ENCODE measurements around the gene AQP1.

Gene AQP1

DNA sequence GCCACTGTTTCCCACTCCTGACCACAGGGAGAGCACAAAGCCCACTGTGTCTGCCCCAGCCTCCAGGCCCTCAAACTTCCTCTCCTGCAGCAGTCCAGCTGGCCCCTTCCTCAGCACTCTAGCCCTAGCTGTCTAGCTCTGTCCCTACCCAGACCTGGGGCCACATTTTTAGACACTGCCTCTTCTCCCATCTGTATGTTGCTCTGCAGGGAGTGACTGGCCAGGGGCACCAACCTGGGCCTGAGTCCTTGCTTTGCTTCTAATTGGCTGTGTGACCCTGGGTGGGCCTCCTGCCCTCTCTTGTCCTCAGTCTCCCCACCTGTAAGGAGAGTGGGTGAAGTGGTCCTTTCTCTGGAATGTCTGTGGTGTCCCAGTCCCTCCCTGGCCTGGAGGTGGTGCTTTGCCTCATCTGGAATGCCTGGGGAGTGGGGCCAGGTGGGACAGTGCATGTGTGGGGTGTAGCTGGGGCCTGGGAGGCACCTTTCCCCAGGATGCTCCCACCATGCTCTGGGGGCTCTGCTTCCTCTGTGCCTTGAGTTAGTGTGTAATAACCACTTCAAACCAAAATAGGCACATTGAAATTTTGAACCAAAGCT, 25.1 kb downstream of the AQP1 start:
- DNase-seq (ENCODE audit: low spot score) = peak; percentile 0

DNA sequence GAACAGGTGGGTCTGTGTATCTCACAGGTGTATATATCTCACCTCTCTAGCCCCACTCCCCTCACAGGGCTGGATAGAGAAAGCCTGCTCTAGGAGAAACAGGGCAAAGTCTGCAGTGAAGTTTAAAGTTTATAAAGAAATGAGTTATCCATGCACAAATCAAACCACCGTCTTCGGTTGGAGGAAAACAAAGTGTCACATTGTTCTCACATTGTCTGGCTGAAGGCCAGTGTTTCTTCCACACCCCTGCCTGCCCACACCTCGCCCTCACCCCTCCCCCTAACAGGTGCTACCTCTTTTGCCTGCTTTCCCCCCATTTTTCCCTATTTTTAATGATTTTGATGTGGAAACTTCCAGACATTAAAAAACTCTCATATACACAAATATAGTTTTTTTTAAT, 25.8 kb downstream of the AQP1 start:
- no peak for DNase-seq (ENCODE audit: low spot score)

DNA sequence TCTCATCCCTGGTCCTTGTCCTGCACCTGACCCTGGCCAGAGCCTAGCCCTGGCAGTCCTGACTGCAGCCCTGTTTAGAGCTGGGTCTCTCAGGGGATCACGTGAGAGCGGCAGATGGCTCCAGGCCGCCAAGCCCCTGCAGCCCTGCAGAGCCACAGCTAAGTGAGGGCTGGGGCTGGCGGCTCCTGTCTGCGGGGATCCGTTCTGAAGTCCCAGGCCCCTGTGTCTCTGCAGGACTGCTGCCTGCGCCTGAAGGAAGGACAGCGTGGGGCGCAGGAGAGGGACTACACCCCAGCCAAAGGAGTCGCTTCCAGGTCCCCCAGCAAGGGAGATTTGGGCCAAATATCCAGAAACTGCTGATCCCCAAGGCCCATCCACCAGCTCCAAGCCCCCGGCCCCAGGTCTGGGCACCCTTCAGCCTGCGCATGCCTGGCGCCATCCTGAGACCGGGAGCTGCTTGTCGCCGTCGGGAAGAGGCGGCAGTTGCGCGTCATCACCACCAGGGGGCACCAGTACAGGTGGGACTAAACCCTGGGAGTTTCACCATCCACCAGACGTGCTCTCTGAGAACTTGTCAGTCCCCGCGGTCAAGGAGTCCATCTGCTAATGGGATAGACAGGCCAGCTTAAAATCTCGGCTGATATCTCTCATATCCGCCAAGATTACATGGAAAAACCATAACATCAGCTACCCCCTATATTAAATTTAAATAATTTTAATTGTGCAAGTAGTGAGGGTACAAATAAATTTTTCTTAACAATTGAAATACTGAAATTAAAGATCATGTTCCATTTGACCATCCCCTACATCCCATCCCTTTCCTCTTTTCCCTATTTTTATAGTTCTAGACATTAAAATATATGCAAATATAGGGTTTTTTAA, 27.0 kb downstream of the AQP1 start:
- DNase-seq (ENCODE audit: low spot score) = peak; percentile 83

DNA sequence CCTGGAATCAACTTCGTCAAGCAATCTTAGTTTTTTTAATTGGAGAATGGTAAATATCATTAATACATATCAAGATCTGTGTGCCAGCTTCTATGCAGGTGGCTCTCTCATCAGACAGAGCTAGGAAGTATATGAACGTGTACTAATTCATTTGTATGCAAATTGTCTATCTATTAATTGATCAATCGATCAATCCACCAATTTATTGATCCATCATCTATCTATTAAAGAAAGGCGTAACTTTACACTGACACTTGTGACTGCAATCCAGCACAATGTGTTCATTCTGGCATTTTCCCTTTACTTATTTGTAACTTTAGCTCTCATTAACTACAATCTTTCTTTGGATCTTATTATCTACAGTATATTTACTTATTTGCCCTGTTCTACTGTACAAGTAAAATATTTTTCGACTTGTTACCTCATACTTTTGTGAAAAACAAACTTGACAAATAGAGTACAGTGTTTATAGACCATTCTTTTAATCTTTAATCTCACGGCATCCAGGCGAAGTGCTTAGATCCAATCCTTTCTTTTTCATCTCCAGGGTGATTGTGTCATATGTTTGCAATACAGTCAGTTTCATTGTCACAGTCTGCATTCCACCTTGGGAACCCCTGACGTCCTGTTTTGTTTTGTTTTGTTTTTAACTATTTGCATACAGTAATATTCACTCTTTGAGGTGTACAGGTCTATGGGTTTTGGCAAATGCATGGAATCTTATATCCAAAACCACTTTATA, 30.1 kb downstream of the AQP1 start:
- no peak for DNase-seq (ENCODE audit: low spot score)

DNA sequence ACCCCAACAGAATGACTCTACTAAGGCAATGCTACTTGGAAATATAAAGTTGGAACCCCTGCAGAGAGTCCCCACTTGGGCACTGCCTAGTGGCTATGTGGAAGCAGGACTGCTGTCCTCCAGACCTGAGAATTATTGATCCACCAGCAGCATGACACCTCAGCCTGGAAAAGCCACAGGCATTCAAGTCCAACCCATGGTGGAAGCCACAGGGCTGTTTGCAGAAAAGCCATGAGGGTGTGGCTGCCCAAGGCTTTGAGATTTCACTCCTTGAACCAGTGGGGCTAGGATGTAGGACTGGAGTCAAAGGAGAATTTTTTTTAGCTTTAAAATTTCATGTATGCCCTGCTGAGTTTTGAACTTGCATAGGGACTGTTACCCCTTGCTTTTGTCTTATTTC, 38.5 kb downstream of the AQP1 start:
- no peak for DNase-seq (ENCODE audit: low spot score)

DNA sequence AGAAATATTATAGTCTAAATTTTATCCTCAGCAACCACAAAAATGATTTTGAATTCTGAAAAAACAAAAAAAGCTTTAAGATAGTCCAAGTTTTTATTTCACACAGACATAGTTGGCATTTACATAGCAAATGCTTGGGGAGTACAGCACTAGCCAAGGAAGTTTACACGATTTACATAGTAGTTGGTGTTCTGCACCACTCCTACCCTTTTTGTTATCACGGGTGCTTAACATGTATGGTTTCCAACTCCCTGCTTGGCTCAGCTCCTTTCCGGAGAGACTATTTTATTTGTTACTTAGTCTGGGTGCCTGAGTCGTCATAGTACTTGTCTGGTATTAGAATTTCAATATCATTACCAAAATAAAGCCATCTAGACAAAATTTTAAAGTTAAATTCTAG, 43.3 kb downstream of the AQP1 start:
- DNase-seq (ENCODE audit: low spot score) = no peak

DNA sequence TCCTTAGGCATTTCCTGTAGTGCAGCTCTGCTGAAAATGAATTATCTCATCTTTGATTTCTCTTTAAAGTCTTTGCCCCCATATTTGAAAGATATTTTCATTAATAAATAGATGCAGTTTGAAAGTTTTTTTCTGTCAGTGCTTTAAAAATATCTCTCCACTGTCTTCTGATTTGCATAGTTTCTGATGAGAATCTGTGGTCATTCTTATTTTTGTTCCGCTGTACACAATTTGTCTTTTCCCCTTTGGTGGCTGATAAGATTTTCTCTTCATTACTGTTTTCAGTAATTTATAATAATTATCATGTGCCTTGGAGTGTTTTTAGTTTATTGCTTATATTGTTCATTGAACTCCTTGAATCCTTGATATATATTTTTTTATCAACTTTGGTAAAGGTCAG, 45.1 kb downstream of the AQP1 start:
- DNase-seq (ENCODE audit: low spot score) = no peak

DNA sequence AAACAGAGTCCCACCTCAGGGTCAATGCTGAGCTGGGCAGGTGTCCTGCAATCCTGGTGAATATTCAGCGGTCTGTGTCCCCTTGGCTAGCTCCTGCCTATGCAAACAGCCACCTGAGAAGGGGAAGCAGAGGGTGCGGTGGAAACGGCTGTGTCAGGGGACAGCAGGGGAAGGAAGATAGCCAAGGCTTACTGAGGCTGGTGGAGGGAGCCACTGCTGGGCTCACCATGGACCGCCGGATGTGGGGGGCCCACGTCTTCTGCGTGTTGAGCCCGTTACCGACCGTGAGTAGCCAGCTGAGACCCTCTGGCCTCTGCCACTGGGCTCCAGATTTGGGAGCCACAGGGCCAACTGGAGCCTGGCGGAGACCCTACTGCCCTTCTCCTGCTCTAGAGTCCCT, 52.2 kb downstream of the AQP1 start, which contains the start of gene GHRHR:
GHRHR (plus strand) TSS at position 112 of the 400 bp plus-strand sequence; CDS start at position 228, 116 bp downstream.
- no peak for DNase-seq (ENCODE audit: low spot score)

DNA sequence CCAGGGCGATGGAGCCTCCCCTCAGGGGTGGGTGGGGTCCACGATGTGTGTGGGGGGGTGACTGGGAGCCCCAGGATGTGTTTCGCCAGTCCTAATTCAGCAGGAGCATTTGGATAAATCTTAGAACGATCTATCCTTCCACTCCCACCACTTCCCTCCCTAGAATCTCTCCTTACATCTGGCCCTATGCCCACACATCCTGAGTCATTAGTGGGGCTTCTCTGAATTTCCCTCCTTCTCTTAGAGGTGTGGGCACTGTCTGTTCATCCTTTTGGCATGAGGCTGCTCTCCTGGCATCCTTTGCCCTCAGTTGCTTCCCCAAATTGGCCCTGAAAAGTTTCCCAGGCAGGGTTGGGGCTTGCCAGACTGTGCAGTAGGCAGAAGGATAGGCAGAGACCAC, 53.7 kb downstream of the AQP1 start:
- DNase-seq (ENCODE audit: low spot score) = no peak

DNA sequence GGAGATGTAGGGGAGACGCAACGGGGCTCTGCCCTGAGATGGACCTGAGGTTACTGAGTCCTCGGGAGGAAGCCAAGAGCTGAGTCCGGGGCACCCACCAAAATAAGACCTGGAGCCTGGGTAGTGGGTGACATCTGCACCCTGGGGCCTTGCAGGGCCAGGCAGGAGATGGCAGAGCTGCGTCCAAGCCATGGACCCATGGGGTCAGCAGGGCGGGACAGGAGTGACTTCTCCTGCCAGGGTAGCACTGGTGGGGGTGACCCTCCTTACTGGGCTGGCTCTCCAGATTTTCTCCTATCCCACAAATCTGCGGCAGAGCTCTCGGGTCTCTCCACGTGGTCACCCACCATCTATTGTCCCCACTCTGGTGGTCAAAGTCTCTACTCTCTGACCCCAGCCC, 54.2 kb downstream of the AQP1 start:
- DNase-seq (ENCODE audit: low spot score) = no peak

DNA sequence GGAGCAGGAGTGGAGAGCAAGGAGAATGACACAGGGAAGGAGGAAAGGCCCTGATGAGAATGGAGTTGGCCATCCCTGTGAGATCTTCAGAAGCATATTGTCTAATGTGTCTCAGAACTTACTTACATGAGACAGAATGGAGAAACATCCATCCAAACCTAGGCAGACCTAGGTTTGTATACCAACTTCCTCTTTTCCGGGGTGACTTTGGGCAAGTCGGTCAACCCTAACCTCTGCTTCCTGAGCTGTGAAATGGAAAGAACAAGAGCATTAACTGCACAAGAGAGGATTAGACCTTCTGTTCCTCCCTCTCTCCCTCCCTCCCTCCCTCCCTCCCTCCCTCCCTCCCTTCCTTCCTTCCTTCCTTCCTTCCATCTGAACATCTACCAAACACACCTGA, 56.6 kb downstream of the AQP1 start:
- no peak for DNase-seq (ENCODE audit: low spot score)

DNA sequence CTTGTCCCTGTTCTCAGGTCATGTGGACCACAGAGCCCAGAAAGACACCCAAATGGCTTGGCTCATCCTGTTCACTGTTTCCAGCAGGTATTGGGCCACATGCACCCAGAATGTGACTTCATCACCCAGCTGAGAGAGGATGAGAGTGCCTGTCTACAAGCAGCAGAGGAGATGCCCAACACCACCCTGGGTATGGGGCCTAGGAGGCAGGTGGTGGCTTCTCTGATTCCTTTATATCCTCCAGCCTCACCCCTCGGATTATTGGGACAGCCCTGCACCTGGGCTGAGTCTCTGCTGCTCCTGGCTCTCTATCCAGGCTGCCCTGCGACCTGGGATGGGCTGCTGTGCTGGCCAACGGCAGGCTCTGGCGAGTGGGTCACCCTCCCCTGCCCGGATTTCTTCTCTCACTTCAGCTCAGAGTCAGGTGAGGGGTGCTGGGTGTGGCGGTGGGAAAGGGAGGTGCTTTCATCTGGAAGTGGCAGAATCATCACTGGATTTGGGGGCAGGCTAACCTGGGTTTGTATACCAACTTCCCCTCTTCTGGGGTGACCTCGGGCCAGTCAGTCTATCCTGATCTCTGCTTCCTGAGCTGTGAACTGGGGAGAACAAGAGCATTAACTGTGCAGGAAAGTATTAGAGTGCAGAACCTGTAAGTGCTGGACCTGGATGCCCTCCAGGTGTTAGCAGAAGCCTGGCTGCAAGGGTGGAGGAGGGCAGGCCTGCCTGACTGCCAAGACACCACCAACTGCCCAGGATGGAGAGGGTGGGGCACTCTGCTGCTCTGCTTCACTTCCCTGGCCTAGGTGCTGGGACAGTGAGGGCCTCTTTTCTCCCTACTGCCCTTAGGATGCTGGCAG, 57.3 kb downstream of the AQP1 start:
- no peak for DNase-seq (ENCODE audit: low spot score)

DNA sequence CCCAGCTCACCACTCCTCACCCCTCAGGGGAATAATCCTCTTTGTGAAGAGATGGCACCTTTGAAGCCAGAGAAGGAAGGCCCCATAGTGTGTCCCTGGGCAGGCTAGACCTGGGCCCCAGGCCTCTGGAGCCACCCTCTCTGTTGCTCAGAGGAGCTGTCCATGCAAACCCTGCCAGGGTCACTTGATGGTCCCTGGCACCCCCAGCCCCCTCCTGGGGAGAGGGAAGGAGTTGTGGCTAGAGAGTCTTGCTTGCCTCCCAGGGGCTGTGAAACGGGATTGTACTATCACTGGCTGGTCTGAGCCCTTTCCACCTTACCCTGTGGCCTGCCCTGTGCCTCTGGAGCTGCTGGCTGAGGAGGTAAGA, 57.9 kb downstream of the AQP1 start:
- DNase-seq (ENCODE audit: low spot score) = no peak

DNA sequence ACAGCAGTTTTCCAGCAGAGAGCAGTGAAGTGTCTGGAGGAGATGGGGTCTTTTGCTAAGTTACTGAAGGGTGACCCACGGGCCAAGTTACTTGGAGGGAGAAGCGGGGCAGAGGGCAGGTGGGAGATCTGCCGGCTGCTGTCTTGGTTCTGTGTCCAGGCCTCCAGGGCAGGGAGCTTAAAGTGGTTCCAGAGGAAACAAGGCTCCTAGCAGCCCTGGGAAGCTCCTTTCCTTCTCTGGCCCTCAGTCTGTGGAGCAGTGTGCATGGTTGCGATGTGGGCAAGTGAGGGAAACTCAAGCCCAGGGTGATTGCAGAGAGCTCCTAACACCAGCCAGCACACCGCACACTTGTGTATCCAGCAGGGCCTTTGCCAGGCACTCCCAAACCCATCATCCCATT, 58.4 kb downstream of the AQP1 start:
- DNase-seq (ENCODE audit: low spot score) = no peak

DNA sequence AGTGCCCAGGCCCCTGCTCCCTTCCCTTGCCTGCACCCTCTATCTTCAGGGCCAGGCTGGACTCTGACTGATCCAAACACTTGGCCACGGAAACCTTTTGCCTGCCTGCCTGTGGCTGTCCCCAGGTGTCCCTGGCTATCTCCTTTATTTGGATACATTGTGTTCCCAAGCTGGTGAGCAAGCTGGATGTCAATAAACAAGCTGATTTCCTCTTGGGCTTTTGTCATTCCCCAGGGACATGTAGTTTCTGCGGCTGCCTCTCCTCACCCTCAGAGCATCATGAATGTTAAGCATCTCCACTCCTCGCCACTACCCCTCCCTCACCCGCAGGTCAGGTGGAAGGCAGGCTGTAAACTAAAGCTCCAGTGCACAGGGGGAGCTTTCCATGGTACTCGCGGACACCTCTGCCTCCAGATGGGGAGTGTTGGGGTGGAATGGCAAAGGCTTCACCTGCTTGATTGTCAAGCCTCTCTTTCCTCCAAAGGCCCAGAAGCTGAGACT, 59.0 kb downstream of the AQP1 start:
- no peak for DNase-seq (ENCODE audit: low spot score)

DNA sequence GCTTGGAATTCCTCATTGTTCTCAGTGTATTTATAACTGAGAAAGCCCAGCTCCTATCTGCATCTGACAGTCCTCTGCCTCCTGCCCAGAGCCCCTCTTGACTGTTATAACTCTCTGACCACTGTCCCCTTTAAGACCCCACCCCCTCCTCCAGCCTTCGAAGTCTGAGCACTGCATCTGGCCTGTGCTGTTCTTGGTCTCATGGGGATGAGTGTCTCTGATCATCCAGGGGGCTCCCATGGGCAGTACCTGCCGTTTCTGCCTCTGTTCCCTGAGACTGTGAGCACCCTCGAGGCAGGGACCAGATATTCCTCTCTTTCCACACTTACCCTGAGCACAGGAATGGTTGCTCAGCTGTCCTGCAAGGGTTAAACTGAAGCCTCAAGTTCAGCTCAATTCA, 59.8 kb downstream of the AQP1 start:
- no peak for DNase-seq (ENCODE audit: low spot score)

DNA sequence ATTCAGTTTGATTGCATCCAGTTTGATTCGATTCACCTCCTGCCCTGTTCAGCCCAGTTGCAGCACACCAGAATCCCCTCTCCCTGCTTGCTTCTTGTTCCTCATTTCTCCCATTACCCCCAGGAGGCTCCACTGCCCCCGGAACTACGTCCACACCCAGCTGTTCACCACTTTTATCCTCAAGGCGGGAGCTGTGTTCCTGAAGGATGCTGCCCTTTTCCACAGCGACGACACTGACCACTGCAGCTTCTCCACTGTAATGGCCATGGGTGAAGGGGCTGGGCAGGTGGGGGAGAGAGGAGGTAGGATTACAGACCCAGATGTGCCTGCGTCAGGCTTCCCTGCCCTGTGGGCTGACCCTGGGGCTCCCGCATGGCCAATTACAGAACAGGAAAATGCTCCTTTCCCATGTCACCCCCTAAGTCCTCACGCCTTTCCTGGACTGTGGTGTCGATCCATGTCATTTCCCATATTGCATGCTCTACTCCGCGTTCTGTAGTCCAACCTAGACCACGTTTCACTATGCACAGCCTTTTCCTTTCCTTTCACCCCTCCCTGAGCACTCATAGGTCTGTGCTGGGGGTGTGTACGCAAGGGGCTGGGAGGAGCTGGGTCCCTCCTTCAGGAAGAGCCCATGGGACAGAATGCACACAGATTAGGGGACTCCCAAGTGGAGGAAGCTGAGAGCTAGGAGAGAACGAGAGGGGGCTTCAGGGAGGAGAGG, 60.3 kb downstream of the AQP1 start:
- DNase-seq (ENCODE audit: low spot score) = no peak

DNA sequence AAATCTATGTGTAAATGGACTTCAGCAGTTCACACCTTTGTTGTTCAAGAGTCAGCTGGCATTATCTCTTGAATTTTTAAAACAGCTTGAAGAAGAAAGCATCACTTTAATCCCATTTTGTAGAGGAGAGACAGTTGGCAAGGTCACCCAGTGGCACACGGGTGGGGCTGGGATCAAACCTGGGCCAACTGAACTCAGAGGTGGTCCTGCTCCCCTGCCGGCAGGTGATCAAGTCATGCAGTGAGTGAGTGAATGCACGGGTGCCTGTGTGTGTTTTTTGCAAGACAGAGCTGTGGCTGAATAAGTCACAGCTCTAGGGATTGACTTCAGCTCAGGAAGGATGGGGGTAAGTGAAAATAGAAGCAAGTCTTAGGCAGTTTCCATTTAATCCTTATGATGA, 61.6 kb downstream of the AQP1 start:
- DNase-seq (ENCODE audit: low spot score) = no peak

DNA sequence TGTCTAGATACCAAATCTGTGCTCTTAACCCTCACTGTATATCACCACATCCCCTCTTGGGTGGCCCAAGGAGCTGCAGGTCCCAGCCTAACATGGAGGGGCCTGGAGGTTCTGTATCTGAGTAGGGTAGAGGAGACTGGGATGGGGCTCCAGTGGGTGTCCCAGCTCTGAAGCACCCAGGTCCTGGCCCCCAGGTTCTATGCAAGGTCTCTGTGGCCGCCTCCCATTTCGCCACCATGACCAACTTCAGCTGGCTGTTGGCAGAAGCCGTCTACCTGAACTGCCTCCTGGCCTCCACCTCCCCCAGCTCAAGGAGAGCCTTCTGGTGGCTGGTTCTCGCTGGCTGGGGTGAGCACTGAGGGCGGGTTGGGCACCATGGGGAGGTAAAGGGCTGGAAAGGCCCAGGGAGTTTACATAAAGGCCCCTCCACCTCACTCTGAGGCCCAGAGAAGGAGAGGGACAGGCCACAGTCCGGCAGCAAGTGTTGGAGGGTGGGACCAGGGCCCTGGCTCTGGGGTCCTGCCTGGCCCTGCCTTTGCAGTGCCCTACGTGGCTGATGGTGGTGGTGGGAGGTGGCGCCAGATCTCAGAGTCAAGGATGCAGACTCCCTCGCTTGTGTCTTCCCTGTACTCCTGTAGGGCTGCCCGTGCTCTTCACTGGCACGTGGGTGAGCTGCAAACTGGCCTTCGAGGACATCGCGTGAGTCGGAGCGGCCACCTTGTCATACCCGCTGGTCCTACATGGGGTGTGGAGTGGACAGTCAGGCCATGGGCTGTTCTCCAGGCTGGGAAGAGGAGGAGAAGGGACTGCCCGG, 62.3 kb downstream of the AQP1 start:
- DNase-seq (ENCODE audit: low spot score) = no peak

DNA sequence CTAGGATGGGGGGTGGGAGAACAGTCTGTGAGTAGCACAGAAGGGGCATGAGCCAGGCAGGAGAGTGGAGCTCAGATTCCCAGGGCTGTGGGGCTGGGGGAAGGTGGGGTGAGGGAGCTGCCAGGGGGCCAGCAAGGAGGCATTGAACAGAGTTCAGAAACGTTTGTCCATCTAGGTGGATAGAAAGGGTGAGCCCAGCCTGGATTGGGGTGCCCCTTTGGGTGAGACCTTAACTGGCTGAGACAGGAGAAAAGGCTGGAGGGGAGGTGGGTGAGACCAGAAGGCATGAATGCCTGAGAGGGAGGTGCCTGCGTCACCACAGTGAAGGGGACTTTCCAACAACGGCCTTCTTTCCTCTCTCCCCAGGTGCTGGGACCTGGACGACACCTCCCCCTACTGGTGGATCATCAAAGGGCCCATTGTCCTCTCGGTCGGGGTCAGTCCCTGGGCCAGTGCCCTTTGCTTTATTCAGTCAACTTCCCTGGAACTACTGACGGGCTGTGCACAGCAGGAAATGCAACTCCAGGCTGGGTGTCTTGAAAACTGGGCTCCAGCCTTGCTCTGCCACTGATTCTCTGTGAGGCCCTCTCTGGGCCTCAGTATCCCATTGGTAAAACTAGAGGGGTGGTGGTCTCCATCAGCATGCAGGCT, 63.1 kb downstream of the AQP1 start:
- peak; percentile 64 for DNase-seq (ENCODE audit: low spot score)

Measured in AG08395 (cell line).